Mucosa of descending colon (tissue), 3 donors: ENCODE measurements around the gene OVCH1. TPM values are rescaled to one million over a fixed set of nuclear protein-coding genes. Genes with fewer than 3 reads are reported as not detected.
"Not testable (repeated sequence)": the region's sequence is repeated elsewhere in the genome, so short reads cannot be mapped to it uniquely, and the experiment has no call there.

ENCODE experiments used
- ATAC-seq: fragments of 200-7000 bp; cut with Tn5 transposase; one replicate; pipeline ENCODE4 v1.9.1; 2020; ENCODE audit warnings: mild to moderate bottlenecking, moderate library complexity
- DNase-seq, 3 donors: peaks; one replicate each; pipeline ENCODE4 v3.0.0-alpha.2; 2020
- H3K36me3 ChIP-seq: fragments of 200-600 bp; one replicate; pipeline ENCODE4 v1.8.0; 2021; ENCODE audit warnings: low read depth, mild to moderate bottlenecking
- H3K4me1 ChIP-seq: fragments of 200-600 bp; one replicate; pipeline ENCODE4 v1.8.0; 2021; ENCODE audit warnings: low read depth, mild to moderate bottlenecking
- H3K4me3 ChIP-seq: fragments of 200-600 bp; one replicate; pipeline ENCODE4 v1.8.0; 2021; ENCODE audit warnings: mild to moderate bottlenecking
- H3K9me3 ChIP-seq: fragments of 200-600 bp; one replicate; pipeline ENCODE4 v1.8.0; 2021; ENCODE audit warnings: mild to moderate bottlenecking
- intact Hi-C, 2 donors: fragments of 100-400 bp; cut with DNase I in 1 of 2; cut with micrococcal nuclease in 1 of 2; formaldehyde crosslinking; loops; one replicate each; pipeline versions ENCODE4 v1.11.0 to v1.11.1; 2022; cut with DNase I, micrococcal nuclease
- total RNA-seq, 3 donors: library from RNA; stranded (reverse); fragmentation: NEBNext Ultra II Directional in 2 of 3; extraction: Animal tissue kit (Norgen Biotek cat#: 25700) in 2 of 3; gene quantifications; one replicate each; pipeline versions ENCODE4 v1.2.1 to v1.2.4, GENCODE V29; 2021 to 2023
- TF ChIP-seq, protein P1 (sequence below): fragments of 200-600 bp; IDR thresholded peaks from one replicate; pipeline ENCODE4 v1.8.0; 2022; ENCODE audit warnings: antibody characterized with exemption, mild to moderate bottlenecking
- donor health status: DM: no; HTN: no; CAD: no; lungs with moderate emphysema.
- donor health status: DM: no; HTN: no; CAD: no.
- donor health status: DM: no; HTN: yes; CAD: no.

OVCH1 gene
- total RNA-seq, 3 donors from 2014 or later: 0.70 TPM; not detected in 2

DNA sequence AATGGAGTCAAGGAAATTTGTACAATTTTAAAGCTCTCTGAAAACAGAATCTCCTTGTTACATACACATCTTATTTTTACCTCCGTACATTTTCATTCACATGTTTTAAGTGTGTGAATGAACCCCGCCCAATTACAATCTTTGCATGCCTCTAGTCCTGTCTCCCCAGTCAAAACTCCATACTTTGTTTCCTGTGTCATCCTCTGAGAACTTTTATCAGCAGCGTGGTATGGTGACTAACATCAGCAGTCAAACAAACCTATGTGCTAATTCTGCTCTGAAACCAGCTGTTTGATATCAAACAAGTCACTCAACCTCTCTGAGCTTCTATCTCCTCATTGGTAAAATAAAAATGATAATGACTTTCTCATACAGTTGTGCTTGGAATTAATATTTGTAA is 100.7 kb downstream of the OVCH1 start:
- ATAC-seq: no peak
- H3K4me3 ChIP-seq: no peak overlapping the region
- no peaks in the 10 kb centered on the region for H3K36me3 ChIP-seq
- no peaks in the 10 kb centered on the region for H3K4me1 ChIP-seq
- TF ChIP-seq, protein P1, sequence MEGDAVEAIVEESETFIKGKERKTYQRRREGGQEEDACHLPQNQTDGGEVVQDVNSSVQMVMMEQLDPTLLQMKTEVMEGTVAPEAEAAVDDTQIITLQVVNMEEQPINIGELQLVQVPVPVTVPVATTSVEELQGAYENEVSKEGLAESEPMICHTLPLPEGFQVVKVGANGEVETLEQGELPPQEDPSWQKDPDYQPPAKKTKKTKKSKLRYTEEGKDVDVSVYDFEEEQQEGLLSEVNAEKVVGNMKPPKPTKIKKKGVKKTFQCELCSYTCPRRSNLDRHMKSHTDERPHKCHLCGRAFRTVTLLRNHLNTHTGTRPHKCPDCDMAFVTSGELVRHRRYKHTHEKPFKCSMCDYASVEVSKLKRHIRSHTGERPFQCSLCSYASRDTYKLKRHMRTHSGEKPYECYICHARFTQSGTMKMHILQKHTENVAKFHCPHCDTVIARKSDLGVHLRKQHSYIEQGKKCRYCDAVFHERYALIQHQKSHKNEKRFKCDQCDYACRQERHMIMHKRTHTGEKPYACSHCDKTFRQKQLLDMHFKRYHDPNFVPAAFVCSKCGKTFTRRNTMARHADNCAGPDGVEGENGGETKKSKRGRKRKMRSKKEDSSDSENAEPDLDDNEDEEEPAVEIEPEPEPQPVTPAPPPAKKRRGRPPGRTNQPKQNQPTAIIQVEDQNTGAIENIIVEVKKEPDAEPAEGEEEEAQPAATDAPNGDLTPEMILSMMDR: no peak
- no peak for DNase-seq
- no peaks in the 10 kb centered on the region for H3K9me3 ChIP-seq
- intact Hi-C loops: no loop called here

GRCh38 chr12:29395356-29395755 is 102.1 kb downstream of the OVCH1 start:
- no peaks in the 10 kb centered on the region for H3K9me3 ChIP-seq
- no peak overlapping the region for H3K4me3 ChIP-seq
- no peaks in the 10 kb centered on the region for H3K36me3 ChIP-seq
- TF ChIP-seq, protein P1: no peak
- no peaks in the 10 kb centered on the region for H3K4me1 ChIP-seq
- ATAC-seq: no peak
- DNase-seq: no peak
- intact Hi-C loops: no loop called here

GRCh38 chr12:29390419-29390818 is 107.1 kb downstream of the OVCH1 start:
- H3K9me3 ChIP-seq, DNase-seq, H3K4me1 ChIP-seq, H3K36me3 ChIP-seq, H3K4me3 ChIP-seq, intact Hi-C loops: not testable (repeated sequence)
- peak; percentile 42 for ATAC-seq

- ATAC-seq: no peak
- peak in 1 of 3 donors; percentile 52 for DNase-seq
- Histone ChIP-seq H3K36me3 (no peaks in the 10 kb centered on the region), H3K4me3 (no peak overlapping the region), H3K4me1 (no peaks in the 10 kb centered on the region), H3K9me3 (no peaks in the 10 kb centered on the region)
- intact Hi-C loops: no loop called here
- TF ChIP-seq, protein P1: no peak
Observed at GRCh38 chr12:29389295-29389919, 108.1 kb downstream of the OVCH1 start.

DNA sequence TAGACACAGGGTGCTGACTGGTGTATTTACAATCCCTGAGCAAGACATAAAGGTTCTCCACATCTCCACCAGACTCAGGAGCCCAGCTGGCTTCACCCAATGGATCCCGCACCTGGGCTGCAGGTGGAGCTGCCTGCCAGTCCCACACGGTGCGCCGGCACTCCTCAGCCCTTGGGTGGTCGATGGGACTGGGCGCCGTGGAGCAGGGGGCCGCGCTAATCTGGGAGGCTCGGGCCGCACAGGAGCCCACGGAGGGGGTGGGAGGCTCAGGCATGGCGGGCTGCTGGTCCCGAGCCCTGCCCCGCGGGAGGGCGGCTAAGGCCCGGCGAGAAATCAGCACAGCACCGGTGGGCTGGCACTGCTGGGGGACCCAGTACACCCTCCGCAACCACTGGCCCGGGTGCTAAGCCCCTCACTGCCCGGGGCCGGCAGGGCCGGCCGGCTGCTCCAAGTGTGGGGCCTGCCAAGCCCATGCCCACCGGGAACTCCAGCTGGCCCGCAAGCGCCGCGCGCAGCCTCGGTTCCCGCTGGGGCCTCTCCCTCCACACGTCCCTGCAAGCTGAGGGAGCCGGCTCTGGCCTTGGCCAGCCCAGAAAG is 111.3 kb downstream of the OVCH1 start:
- DNase-seq, ATAC-seq, H3K4me3 ChIP-seq, H3K9me3 ChIP-seq, intact Hi-C loops, H3K36me3 ChIP-seq, H3K4me1 ChIP-seq: not testable (repeated sequence)

GRCh38 chr12:29385194-29385593 is 112.3 kb downstream of the OVCH1 start:
- intact Hi-C loops, DNase-seq, H3K9me3 ChIP-seq, H3K4me1 ChIP-seq, ATAC-seq, H3K4me3 ChIP-seq, H3K36me3 ChIP-seq: not testable (repeated sequence)

- Histone ChIP-seq H3K4me3 (no peak overlapping the region), H3K4me1 (peaks cover 16% of the 10 kb centered on the region), H3K36me3 (no peaks in the 10 kb centered on the region), H3K9me3 (no peaks in the 10 kb centered on the region)
- DNase-seq (no peak), ATAC-seq (no peak)
- TF ChIP-seq, protein P1: no peak
- intact Hi-C loops: no loop called here
Observed at GRCh38 chr12:29382251-29382650, 115.2 kb downstream of the OVCH1 start.
